Posterior vena cava (tissue), 2 donors: ENCODE measurements around the gene MGAT4B. TPM values are rescaled to one million over a fixed set of nuclear protein-coding genes. Genes with fewer than 3 reads are reported as not detected.

Experiments
- DNase-seq: peaks from one replicate; pipeline ENCODE4 v3.0.0-alpha.2; 2020; ENCODE audit warnings: low spot score
- intact Hi-C, 2 donors: fragments of 100-400 bp; cut with DNase I; formaldehyde crosslinking; loops; one replicate each; pipeline versions ENCODE4 v1.14.1 to v1.14.2; 2022 to 2023
- total RNA-seq, 2 donors: library from RNA; stranded (reverse); fragmentation: NEBNext Ultra II Directional; extraction: Animal tissue kit (Norgen Biotek cat#: 25700); gene quantifications; one replicate each; pipeline ENCODE4 v1.2.1, GENCODE V29; 2021
- donor health status: DM: yes; HTN: yes; CAD: no.
- donor health status: DM: yes; HTN: yes; CAD: no.

The MGAT4B gene
- total RNA-seq, 2 donors from 2014 or later: 54.6 to 62.8 TPM

DNA sequence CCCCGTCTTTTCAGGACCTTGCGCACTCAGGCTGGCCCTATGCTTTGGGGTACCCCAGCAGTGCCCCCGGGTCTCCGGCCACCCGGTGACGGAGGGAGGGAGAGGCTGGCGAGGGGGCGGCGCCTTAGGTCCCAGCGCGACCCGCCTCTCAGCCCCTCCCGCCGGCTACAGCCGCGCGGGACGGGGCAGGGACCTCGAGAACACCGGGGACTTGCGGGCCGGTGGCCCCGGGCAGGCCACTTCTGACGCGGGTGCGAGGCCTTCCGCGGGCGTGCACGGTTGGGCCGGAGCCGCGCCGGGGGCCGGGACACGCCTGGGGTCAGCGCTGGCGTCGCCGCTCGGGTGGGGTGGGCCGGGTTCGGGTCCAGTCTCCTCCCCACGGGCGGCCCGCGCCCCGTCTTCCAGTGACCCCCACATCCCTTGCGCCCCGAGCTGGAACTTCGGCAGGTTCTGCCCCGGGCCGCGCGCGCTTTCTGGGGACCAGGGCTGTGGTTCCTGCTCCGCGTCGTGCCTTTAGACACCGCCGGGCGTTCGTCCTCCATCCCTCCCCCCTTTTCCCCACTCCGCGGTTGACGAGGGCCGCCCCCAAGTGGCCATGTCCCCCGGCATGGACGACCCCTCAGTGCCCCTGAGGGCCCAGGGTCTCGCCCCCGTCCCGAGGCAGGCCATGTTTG is 10.3 kb upstream of the MGAT4B start:
- no peak for DNase-seq
- intact Hi-C loops: no loop called here

DNA sequence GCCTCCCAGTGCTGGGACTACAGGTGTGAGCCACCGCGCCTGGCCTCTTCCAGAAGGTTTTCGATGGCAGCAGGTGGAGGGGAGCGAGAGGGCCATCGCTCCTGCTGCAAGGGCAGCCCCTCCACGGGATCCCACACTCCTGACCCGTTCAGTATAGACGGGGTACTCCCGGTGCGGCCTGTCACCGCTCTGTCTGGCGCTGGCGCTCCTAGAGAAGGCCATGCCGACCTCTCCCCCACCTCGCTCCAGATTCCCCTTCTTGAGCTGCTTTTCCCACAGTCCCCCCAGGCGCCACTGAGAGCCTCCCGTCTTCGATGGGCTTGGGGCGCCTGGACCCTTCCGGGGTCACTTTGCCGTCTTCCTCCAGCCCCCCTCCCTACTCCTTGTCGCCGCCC is 9.7 kb upstream of the MGAT4B start:
- intact Hi-C loops: no loop called here
- no peak for DNase-seq

DNA sequence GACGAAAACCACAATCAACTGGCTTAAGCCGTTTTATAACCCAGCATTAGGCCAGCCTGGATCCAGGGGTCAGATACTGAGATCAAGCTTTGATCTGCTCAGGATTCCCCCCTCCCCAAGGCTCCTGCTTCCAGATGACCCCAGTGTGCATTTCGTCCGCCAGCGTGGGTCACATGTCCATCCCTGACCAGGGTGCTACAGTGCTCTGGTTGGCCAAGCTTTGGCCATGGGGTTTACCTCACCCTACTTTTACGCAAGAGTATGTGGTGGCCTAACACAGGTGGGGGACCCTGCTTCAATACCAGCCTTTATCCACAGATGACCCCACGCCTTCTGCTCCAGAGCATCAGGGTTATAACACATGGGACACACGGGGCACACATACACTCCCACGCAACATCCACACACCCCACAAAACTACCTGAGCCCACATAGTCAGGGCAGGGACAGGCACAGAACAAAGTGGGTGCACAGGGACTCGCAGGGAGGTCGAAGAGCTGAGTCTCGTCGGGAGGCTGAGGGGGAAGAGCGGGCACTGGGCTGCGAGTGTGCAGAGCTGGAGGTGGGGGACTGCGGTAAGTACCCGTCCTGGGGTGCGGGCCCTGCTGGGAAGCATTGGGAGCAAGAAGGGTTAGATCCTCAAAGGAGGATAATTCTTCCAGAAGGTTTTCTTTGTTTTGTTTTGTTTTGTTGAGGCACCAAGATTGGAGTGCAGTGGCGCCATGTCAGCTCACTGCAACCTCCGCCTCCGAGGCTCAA is 9.0 kb upstream of the MGAT4B start:
- intact Hi-C loops: no loop called here
- no peak for DNase-seq

DNA sequence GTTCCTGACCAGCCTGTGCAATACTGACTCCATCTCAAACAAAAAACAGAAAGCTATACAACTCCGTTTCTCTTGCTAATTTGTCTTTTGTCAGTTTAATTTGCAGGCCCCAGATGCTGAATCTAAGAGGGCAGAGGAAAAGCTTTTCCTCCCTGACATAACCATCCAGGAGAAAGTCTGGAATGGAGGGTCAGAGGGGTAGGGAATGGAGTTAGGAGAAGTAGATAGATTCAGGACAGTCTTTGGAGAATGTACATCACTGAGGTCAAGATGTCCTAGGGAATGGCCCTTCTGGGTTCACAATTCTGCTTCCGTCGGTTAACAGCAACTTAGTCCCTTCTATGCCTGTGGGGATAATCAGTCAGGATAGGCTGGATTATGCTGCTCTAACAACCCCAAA is 7.4 kb upstream of the MGAT4B start:
- intact Hi-C loops: no loop called here
- no peak for DNase-seq

- intact Hi-C loops: no loop called here
- no peak for DNase-seq
These were observed 6.4 kb upstream of the MGAT4B start for GRCh38 chr5:179812997-179813607.

DNA sequence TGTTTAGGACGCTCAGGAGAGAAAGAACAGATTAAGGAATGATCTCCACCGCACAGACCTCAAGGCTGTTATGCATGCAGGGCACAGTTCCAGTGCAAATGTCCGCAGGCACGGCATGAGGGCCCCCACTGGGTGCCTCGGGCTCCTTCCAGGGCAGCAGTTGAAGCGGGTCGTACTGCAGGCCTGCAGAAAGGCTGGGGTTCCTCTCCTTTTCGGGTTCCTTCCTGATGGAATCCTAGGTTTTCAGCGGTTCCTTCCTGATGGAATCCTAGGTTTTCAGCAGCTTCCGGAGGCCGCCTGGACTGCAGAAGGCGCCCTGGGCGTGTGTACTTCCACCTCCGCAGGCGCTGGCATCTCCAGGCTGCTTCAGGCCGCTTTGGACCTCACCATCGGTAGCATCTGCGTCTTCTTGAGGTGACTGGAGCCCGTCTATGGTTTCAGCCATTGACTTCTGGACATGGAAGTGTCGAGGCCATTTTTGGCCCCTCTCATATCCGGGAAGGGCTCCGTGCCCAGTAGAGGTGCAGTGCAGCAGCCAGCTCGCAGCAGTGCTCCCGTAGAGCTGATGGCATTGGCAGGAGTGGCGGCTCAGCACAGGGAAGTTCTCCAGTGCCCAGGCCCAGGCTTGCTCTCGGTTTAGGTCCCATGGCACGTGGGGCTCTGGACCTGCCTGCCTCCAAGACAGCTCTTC is 5.6 kb upstream of the MGAT4B start:
- peak; percentile 59 for DNase-seq
- intact Hi-C loops: no loop called here

DNA sequence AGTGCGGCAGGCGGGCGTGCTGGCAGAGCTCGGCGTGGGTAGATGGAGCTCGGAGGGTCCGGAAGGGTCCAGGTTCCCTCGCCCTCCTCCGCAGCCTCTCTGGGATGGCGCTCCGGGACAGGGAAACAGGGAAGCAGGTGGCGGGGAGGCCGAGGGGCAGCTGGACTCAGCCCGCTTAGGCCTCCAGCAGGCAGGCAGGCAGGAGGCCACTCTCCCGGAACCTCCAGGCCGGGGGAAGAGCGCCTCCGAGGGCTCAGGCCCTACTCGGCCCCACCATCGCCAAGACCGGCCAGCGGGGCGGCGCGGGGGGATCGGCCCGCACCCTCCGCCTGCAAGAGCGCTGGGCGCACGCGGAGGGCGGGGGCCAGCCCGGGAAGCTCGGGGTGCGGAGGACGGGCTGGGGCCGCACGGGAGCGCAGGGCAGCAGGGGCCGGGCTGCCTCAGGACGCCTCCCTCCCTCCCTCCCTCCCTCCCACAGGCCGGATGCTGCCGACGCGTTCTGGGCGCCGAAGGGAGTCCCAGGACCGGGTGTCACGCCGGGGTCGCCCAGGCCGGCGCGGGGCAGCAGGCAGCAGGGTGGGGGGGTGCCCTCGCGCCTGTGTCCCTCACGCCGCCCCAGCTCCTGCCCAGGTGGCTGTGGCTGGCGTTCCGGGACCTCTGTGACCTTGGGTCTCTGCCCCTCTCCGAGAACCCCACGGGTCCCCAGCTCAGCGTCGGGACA is 977 bp downstream of the MGAT4B start:
- intact Hi-C loops: loop anchor here in 1 of 2 donors (2.0 kb wide), 1 partner anchor 15 kb away; the partner anchor contains the start of gene SQSTM1
- peak; percentile 86 for DNase-seq

DNA sequence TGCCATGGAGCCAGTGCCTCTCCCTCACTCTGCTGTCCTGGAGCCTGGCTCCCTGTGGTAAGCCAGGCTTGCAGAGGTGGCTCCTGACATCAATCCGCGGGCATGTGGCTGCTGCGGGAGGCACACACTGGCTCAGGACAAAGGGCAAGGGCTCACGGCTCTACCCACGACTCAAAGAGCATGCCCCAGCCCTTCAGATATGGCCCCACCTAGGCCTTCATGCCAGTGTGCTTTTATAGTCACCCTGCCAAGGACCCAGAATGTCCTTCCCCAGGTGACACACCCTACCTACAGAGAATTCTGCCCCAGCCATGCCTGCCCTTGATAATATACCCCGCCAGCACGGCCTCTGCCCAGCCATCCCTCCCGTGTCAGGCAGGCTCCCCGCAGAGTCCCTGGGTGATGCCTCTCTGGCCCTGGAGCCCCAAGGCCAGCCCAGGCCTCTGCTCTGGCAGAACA is 1.6 kb downstream of the MGAT4B start:
- DNase-seq: peak; percentile 83
- intact Hi-C loops: no loop called here

- DNase-seq: peak; percentile 56
- intact Hi-C loops: no loop called here
These were observed 2.1 kb downstream of the MGAT4B start for GRCh38 chr5:179804555-179804947.

DNA sequence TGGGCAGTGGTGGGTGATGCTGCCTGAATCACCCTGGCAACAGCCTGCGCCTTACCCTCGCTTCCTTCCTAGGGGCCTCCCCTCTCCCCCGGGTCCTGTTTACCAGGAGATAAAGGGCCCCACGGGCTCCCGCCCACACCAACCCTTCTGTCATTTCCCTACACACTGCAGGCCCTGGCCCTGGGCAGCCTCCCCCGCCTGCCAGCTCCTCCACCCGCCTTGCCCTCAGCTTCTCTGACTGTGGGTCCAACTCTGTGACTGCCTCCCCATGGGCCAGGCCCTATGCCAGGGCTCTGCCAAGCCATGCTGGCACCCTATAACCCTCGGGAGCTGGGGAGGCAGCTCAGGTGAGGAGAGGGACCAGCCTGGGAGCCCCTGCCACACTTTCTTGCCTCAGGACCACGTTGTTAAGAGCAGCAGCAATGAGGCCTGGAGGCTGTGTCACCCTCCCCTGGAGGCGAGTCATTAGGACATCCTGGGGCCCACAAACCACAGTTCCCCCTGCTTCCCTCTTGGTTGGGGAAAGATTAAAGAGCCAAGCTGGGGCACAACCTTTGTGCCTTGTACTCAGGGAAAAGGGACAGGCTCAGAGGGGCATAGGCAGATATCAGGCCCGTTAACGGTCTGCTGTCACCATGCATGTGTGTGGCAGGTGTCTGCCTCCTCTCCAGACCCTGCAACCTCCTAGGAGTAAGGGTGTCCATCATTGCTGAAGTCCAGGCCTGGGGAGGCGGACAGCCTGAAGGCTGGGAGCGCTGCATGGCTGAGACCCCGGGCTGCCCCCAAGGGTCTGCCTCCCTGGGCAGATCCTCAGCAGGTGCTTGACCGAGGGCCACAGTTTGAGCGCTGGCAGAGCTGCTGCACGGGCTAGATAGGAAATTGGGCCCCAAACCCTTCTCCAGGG is 2.8 kb downstream of the MGAT4B start:
- intact Hi-C loops: no loop called here
- peak; percentile 78 for DNase-seq

DNA sequence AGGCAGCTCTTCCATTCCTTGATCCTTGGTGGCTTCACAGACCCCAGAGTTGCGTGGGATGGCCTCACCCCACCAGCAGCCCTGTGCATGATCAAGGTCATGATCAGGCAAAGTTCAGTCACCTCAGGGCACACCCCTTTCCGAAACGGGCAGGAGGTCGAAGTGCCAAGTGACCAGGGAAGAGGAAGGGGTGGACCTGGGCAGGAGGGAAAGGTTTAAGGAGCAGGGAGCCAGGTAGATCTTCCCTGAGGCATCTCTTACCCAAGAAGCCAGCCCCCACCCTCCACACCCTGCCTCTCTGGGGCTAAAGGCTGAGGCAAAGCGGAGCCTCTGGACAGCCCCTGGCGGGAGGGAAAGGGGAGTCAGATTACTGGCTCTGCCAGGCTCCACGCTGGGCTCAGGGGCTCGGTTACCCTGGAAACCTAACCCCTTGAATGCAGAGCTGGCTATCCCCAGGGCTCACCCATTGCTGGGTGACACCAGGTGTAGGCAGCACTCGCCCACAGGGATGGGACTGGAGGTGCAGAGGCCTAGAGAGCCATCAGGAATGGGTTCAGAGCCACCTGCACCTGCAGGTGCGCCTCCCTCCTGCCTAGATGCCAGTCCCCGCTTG is 3.6 kb downstream of the MGAT4B start:
- intact Hi-C loops: no loop called here
- DNase-seq: no peak

DNA sequence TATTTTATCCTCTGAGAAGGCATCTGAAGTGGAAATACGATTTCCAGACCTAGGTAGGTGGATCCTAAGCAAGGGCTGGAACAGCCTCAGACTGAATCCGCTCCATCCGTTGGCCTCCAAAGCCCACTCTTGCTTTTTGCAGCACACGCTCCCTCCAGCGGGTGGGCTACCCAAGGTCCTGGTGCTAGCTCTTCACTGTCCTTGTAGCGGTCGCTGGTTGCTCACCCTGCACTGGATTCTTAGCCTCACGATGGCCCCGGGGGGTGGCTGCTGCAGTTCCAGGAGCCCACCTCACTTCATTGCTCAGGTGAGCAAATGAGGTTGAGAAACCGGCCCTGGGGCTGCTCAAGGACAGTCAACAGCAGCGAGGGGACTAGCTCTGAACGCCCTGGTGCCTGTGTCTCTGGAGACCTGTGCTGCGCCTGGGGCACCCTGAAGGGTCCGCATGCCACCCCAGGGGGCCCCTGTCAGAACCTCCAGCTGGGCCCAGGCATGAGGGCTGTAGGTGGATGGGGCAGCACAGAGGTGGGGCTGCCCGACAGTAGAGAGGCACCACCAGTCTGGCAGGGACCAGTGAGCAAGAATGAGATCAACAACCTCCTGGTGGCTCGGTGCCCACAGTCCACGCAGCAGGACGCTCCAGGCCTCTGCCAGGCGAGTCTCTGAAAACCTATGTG is 4.3 kb downstream of the MGAT4B start:
- intact Hi-C loops: no loop called here
- DNase-seq: peak; percentile 72

- intact Hi-C loops: no loop called here
- peak; percentile 92 for DNase-seq
These were observed 5.1 kb downstream of the MGAT4B start for GRCh38 chr5:179801304-179802206.

GRCh38 chr5:179800696-179801201 is 5.9 kb downstream of the MGAT4B start:
- intact Hi-C loops: no loop called here
- peak; percentile 67 for DNase-seq

DNA sequence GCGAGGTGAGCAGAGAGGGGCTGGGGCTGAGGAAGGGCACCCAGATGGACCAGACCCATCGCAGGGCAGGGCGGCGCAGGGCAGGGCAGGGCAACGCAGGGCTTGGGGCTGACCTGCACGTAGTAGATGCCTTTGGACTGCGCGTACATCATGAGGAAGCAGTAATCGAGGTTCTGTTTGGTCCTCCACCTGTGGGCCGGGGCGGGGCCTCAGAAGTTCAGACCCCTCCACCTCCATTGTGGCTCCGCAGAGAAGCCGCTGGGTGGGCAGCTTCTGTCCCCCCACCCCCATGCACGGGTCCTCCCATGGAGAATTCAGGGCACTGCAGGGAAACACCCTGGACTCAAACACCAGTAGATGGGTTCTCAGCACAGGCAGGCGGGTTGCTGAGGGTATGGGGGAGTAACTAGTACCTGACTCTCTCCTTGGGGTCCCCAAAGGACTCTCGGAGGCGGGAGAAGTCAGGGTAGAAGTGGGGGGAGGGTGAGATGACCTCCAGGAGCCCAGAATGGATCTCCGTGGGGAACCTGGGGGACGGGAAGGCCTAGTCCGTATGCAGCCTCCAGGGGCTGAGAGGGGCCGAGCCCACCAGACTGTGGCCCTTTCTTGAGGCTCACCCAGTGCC is 6.5 kb downstream of the MGAT4B start:
- DNase-seq: peak; percentile 69
- intact Hi-C loops: no loop called here

GRCh38 chr5:179799644-179799973 is 7.1 kb downstream of the MGAT4B start:
- peak; percentile 66 for DNase-seq
- intact Hi-C loops: no loop called here
